Testis (tissue), 3 donors: ENCODE data around the gene PEMT. TPM values are rescaled to one million over a fixed set of nuclear protein-coding genes. Genes with fewer than 3 reads are reported as not detected.

Experiments
- DNase-seq: peaks from one replicate; pipeline ENCODE4 v3.0.0-alpha.2; 2019
- H3K27ac ChIP-seq, 2 donors: fragments of 200-600 bp; sonication (generic); one replicate each; pipeline ENCODE4 v1.5.1; 2019
- H3K27me3 ChIP-seq: fragments of 200-600 bp; sonication (generic); one replicate; pipeline ENCODE4 v1.5.1; 2019
- H3K36me3 ChIP-seq: fragments of 200-600 bp; sonication (generic); one replicate; pipeline ENCODE4 v1.5.1; 2017; ENCODE audit warnings: low read depth; ENCODE audit errors: missing control alignments
- H3K4me1 ChIP-seq: fragments of 200-600 bp; sonication (generic); one replicate; pipeline ENCODE4 v1.5.1; 2019
- H3K4me3 ChIP-seq, 2 donors: fragments of 200-600 bp; sonication (generic); one replicate each; pipeline ENCODE4 v1.5.1; 2017 to 2019
- H3K9me3 ChIP-seq: fragments of 200-600 bp; sonication (generic); one replicate; pipeline ENCODE4 v1.5.1; 2017
- CTCF ChIP-seq, 3 experiments: fragments of 450-650 bp in 2 of 3; fragments of 200-600 bp in 1 of 3; sonication (generic) in 1 of 3; IDR thresholded peaks; one replicate each; pipeline ENCODE4 v1.5.1; 2016 to 2019; ENCODE audit warnings: antibody characterized with exemption in 3 of 3, mild to moderate bottlenecking in 2 of 3, moderate library complexity in 1 of 3
- POLR2A ChIP-seq: fragments of 450-650 bp; IDR thresholded peaks from one replicate; pipeline ENCODE4 v1.6.1; 2017; ENCODE audit warnings: antibody characterized with exemption, mild to moderate bottlenecking, moderate library complexity
- WGBS, 2 donors: methylation state at CpG; one replicate each; pipeline ENCODE4 v1.1.5; 2018; 5-methylcytosine and 5-hydroxymethylcytosine counted together
- intact Hi-C: fragments of 100-400 bp; cut with DNase I; formaldehyde crosslinking; loops from one replicate; pipeline ENCODE4 v1.15.1; 2023; ENCODE audit warnings: low total_unique reads
- polyA plus RNA-seq: library from polyadenylated mRNA; stranded (reverse); fragments of 350-450 nt; fragmentation: Illumina TruSeq; extraction: RNeasy Lipid Tissue Mini Kit (QIAGEN cat#74804); gene quantifications from one replicate; pipeline ENCODE4 v1.2.3, GENCODE V29; 2014; ENCODE audit warnings: low read depth, low replicate concordance; ENCODE audit not compliant: insufficient read depth
- total RNA-seq, 2 donors: library from RNA; depleted of rRNA; stranded (reverse); fragments of >200 nt; gene quantifications; one replicate each; pipeline ENCODE4 v1.2.3, GENCODE V29; 2016

The PEMT gene
- total and polyA plus RNA-seq, 3 donors from 2014 or later, result 66.0 to 120 (median 83.1) TPM

- intact Hi-C loops, result no loop called here
- H3K27me3 ChIP-seq, result no peaks in the 10 kb centered on the region
- peak overlapping the region; percentile 80 to 81 for H3K27ac ChIP-seq
- WGBS, 2 donors, result 43 to 56% methylated on average over 10 of the region's 10 CpGs
- H3K36me3 ChIP-seq, result no peaks in the 10 kb centered on the region
- DNase-seq, result peak; percentile 55
- no peak overlapping the region for H3K4me3 ChIP-seq
- H3K9me3 ChIP-seq, result no peaks in the 10 kb centered on the region
- H3K4me1 ChIP-seq, result peaks cover 57% of the 10 kb centered on the region
- TF ChIP-seq CTCF (IDR thresholded peaks at IDR 0.05), result no peak
- TF ChIP-seq POLR2A, result no peak
Measured at GRCh38 chr17:17587614-17588337, 3.7 kb downstream of the PEMT start.

DNA sequence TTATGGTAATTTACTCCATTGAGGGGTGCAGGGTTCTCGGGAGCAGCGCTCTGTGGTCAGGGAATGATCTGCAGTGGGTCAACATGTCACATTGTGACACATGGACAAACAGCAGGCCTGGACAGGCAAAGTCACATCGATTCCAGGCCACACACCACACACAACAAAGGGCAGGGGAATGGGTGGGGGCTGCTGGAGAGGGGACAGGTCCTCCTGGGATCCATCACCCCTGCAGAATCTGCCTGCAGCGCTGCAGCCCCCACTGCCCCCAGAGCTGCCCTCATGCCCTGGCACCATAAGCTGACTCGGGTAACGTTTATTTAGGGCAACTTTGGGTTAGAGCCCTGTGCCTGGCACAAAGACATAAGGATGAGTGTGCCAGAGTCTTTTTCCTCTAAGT is 9.1 kb downstream of the PEMT start:
- 92 to 93% methylated on average over 6 of the region's 6 CpGs for WGBS, 2 donors
- no peaks in the 10 kb centered on the region for H3K27me3 ChIP-seq
- no peak overlapping the region for H3K4me3 ChIP-seq
- intact Hi-C loops, result no loop called here
- no peaks in the 10 kb centered on the region for H3K9me3 ChIP-seq
- H3K36me3 ChIP-seq, result no peaks in the 10 kb centered on the region
- TF ChIP-seq CTCF (IDR thresholded peaks at IDR 0.05) (no peak), POLR2A (no peak)
- H3K4me1 ChIP-seq, result peaks cover 23% of the 10 kb centered on the region
- no peak for DNase-seq
- no peak overlapping the region for H3K27ac ChIP-seq

- Histone ChIP-seq H3K4me1 (peaks cover 23% of the 10 kb centered on the region), H3K4me3 (no peak overlapping the region), H3K27me3 (no peaks in the 10 kb centered on the region), H3K9me3 (no peaks in the 10 kb centered on the region), H3K27ac (peak overlapping the region; percentile 37 to 68), H3K36me3 (no peaks in the 10 kb centered on the region)
- DNase-seq, result no peak
- WGBS, 2 donors, result 83 to 87% methylated on average over 6 of the region's 6 CpGs
- intact Hi-C loops, result no loop called here
- TF ChIP-seq POLR2A (no peak), CTCF (IDR thresholded peaks at IDR 0.05) (no peak)
Measured at GRCh38 chr17:17581509-17581908, 10.0 kb downstream of the PEMT start.

DNA sequence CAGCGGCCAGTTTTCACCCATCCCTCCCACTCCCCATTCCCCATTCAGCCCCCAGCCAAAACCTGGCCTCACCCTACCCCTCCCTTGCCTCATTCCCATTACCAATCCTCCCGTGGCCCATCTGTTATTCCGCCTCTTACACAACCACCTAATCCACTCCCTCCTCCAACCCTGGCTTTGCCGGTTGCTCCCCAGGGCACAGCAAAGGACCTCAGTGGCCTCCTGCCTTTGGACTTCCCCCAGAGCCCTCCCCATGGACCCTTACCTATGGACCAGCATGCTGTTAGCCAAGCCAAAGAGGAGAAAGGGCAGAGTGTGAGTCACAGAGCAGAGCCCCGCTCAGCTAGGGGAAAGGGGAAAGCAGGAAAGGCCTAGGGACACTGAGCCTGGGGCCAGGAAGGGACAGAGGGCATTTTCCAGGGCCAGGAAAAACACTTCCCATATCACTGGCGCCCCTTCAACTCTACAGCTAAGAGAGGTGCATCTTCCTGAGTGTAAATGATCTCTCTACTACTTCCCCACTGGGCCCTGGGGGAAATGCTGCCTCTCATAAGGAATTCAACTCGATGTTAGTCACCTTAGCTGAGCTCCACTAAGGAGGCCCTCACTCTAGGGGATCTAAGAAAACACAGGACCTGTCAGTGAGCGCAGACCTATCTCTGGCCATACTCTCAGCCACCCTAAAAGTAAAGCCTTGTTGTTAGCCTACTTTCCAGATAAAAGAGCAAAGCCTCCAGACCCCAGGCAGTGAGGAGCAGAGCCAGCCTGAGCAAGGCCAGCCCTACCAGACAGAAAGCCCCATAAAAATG is 10.6 kb downstream of the PEMT start:
- WGBS, 2 donors, result 69 to 73% methylated on average over 8 of the region's 8 CpGs
- Histone ChIP-seq H3K27me3 (no peaks in the 10 kb centered on the region), H3K36me3 (no peaks in the 10 kb centered on the region), H3K4me1 (peaks cover 29% of the 10 kb centered on the region), H3K9me3 (no peaks in the 10 kb centered on the region), H3K4me3 (no peak overlapping the region), H3K27ac (peak overlapping the region; percentile 37 to 68)
- no peak for TF ChIP-seq POLR2A
- no peak for TF ChIP-seq CTCF (IDR thresholded peaks at IDR 0.05)
- intact Hi-C loops, result no loop called here
- DNase-seq, result no peak
